Measurements from ENCODE around the gene TOX3.

TOX3 gene

GRCh38 chr16:52467753-52468152 is 79.2 kb downstream of the TOX3 start:
- Histone ChIP-seq H3K27me3 (ENCODE audit: insufficient read depth, low read length) (no peaks in the 10 kb centered on the region), H3K79me2 (ENCODE audit: insufficient read depth, low read length) (no peaks in the 10 kb centered on the region), H3K4me2 (ENCODE audit: low read length) (no peak overlapping the region), H2AFZ (ENCODE audit: low read length) (no peak overlapping the region), H3K4me1 (ENCODE audit: insufficient read depth, low read length, severe bottlenecking) (no peaks in the 10 kb centered on the region), H3K9me3 (ENCODE audit: low read length) (no peaks in the 10 kb centered on the region), H3K9ac (ENCODE audit: low read length) (no peak overlapping the region), H3K9me2 (ENCODE audit: low read depth, low read length) (no peaks in the 10 kb centered on the region), H3F3A (ENCODE audit: insufficient read depth, low read length) (no peaks in the 10 kb centered on the region), H3K36me3 (ENCODE audit: insufficient read depth, low read length) (no peaks in the 10 kb centered on the region), H3K27ac (ENCODE audit: low read depth, low read length, poor library complexity, severe bottlenecking) (no peak overlapping the region), H3K4me3 (ENCODE audit: low read depth, low read length, poor library complexity, severe bottlenecking) (no peak overlapping the region), H4K20me1 (ENCODE audit: insufficient read depth, low read length) (no peaks in the 10 kb centered on the region)
- TF ChIP-seq CTCF (IDR thresholded peaks at IDR 0.05; ENCODE audit: low read length) (no peak), EZH2 (IDR thresholded peaks at IDR 0.05; ENCODE audit: borderline replicate concordance, low read length) (no peak)

GRCh38 chr16:52466994-52467393 is 79.9 kb downstream of the TOX3 start:
- Histone ChIP-seq H2AFZ (ENCODE audit: low read length) (no peak overlapping the region), H3K9me2 (ENCODE audit: low read depth, low read length) (no peaks in the 10 kb centered on the region), H3K4me1 (ENCODE audit: insufficient read depth, low read length, severe bottlenecking) (no peaks in the 10 kb centered on the region), H3K79me2 (ENCODE audit: insufficient read depth, low read length) (no peaks in the 10 kb centered on the region), H3K27ac (ENCODE audit: low read depth, low read length, poor library complexity, severe bottlenecking) (no peak overlapping the region), H3K9ac (ENCODE audit: low read length) (no peak overlapping the region), H3K36me3 (ENCODE audit: insufficient read depth, low read length) (no peaks in the 10 kb centered on the region), H3K4me3 (ENCODE audit: low read depth, low read length, poor library complexity, severe bottlenecking) (no peak overlapping the region), H3K9me3 (ENCODE audit: low read length) (no peaks in the 10 kb centered on the region), H4K20me1 (ENCODE audit: insufficient read depth, low read length) (no peaks in the 10 kb centered on the region), H3K4me2 (ENCODE audit: low read length) (no peak overlapping the region), H3F3A (ENCODE audit: insufficient read depth, low read length) (no peaks in the 10 kb centered on the region), H3K27me3 (ENCODE audit: insufficient read depth, low read length) (no peaks in the 10 kb centered on the region)
- TF ChIP-seq EZH2 (IDR thresholded peaks at IDR 0.05; ENCODE audit: borderline replicate concordance, low read length), result no peak
- no peak for TF ChIP-seq CTCF (IDR thresholded peaks at IDR 0.05; ENCODE audit: low read length)

- Histone ChIP-seq H3K36me3 (ENCODE audit: insufficient read depth, low read length) (no peaks in the 10 kb centered on the region), H3F3A (ENCODE audit: insufficient read depth, low read length) (no peaks in the 10 kb centered on the region), H3K4me2 (ENCODE audit: low read length) (no peak overlapping the region), H3K9ac (ENCODE audit: low read length) (no peak overlapping the region), H4K20me1 (ENCODE audit: insufficient read depth, low read length) (no peaks in the 10 kb centered on the region), H3K9me3 (ENCODE audit: low read length) (no peaks in the 10 kb centered on the region), H3K79me2 (ENCODE audit: insufficient read depth, low read length) (no peaks in the 10 kb centered on the region), H2AFZ (ENCODE audit: low read length) (no peak overlapping the region), H3K27me3 (ENCODE audit: insufficient read depth, low read length) (no peaks in the 10 kb centered on the region), H3K4me1 (ENCODE audit: insufficient read depth, low read length, severe bottlenecking) (no peaks in the 10 kb centered on the region), H3K4me3 (ENCODE audit: low read depth, low read length, poor library complexity, severe bottlenecking) (no peak overlapping the region), H3K9me2 (ENCODE audit: low read depth, low read length) (no peaks in the 10 kb centered on the region), H3K27ac (ENCODE audit: low read depth, low read length, poor library complexity, severe bottlenecking) (no peak overlapping the region)
- TF ChIP-seq CTCF (IDR thresholded peaks at IDR 0.05; ENCODE audit: low read length) (no peak), EZH2 (IDR thresholded peaks at IDR 0.05; ENCODE audit: borderline replicate concordance, low read length) (no peak)
Measured at GRCh38 chr16:52465711-52466267, 81.2 kb downstream of the TOX3 start.

All from OCI-LY1 (cell line).